ENCODE measurements around the gene FAN1. TPM values are rescaled to one million over a fixed set of nuclear protein-coding genes. Genes with fewer than 3 reads are reported as not detected.
A peak's percentile ranks its signal among the peaks of the same experiment; 100 is the strongest.

Gene FAN1
- total and polyA plus RNA-seq, 2 of the 4 experiments (the other 2 are of a cell fraction) = 7.6 to 12.4 TPM

GRCh38 chr15:30928076-30928475, 24.4 kb downstream of the FAN1 start:
- peak; percentile 38; the same call in 1 of the 2 replicates for TF ChIP-seq FOS (IDR thresholded peaks at IDR 0.05; ENCODE audit: low read depth, low read length)
- TF ChIP-seq MAFK (IDR thresholded peaks at IDR 0.05; ENCODE audit: low read depth, low read length) = no peak
- dilution Hi-C loops (cut with HindIII; ENCODE audit: low sequenced_read_pairs, unreplicated experiment) (no loop called here), intact Hi-C loops (cut with micrococcal nuclease) (loop anchor here (2.0 kb wide), 1 partner anchor 63 kb away; the partner anchor contains the start of gene MTMR10), in situ Hi-C loops (cut with MboI; ENCODE audit: low sequenced_read_pairs) (no loop called here)
- H3K4me1 ChIP-seq (ENCODE audit: control insufficient read depth, insufficient read depth, low read length) = peaks cover 19% of the 10 kb centered on the region
- no peak overlapping the region for H4K5ac ChIP-seq (ENCODE audit: low read depth, low read length)
- H4K91ac ChIP-seq (ENCODE audit: insufficient read depth, low read depth, low read length) = no peak overlapping the region
- H3K14ac ChIP-seq (replicated peaks; ENCODE audit: low read depth, low read length) = no peak overlapping the region
- H3K4me3 ChIP-seq (ENCODE audit: insufficient read depth, low read depth, low read length) = no peak overlapping the region
- WGBS, 2 experiments (ENCODE audit: extremely low coverage in 2 of 2, insufficient read length in 1 of 2) = 93% methylated on average over 3 of the region's 5 CpGs; no CpG with 5 or more reads in 1 of the 2 experiments
- H2BK15ac ChIP-seq (ENCODE audit: low read depth, low read length) = no peak overlapping the region
- no peak overlapping the region for H3K56ac ChIP-seq (ENCODE audit: extremely low read depth, insufficient read depth, low read length)
- no peaks in the 10 kb centered on the region for H3K79me1 ChIP-seq (ENCODE audit: low read depth in 1 of 2, low read length in 2 of 2)
- H4K20me1 ChIP-seq (ENCODE audit: insufficient read depth, low read length) = peaks cover 40% of the 10 kb centered on the region; the same call in 1 of the 2 replicates
- no peak overlapping the region for H3K4ac ChIP-seq (ENCODE audit: low read depth, low read length)
- ATAC-seq (ENCODE audit: low read depth) = peak; percentile 78
- CTCF ChIA-PET = no interaction called here
- no peaks in the 10 kb centered on the region; the same call in 1 of the 2 replicates for H3K27me3 ChIP-seq (ENCODE audit: control insufficient read depth, insufficient read depth, low read length)
- no TSS peak for BruUV-seq (replicated peaks)
- peak overlapping the region; percentile 36; the same call in 1 of the 2 replicates for H2AK5ac ChIP-seq (ENCODE audit: low read depth, low read length)
- H2BK5ac ChIP-seq (ENCODE audit: low read depth, low read length, poor library complexity, severe bottlenecking) = no peak overlapping the region
- no peak overlapping the region for H2AFZ ChIP-seq (replicated peaks; ENCODE audit: low read length, poor library complexity)
- H3K27ac ChIP-seq (ENCODE audit: insufficient read depth, low read length) = no peak overlapping the region
- no peak overlapping the region for H3K9ac ChIP-seq (ENCODE audit: low read depth, low read length)
- H3K4me2 ChIP-seq (ENCODE audit: low read depth, low read length) = no peak overlapping the region
- peaks cover 48% of the 10 kb centered on the region for H3K36me3 ChIP-seq (ENCODE audit: control insufficient read depth, insufficient read depth, low read length)
- H3K9me3 ChIP-seq (ENCODE audit: control insufficient read depth, insufficient read depth, low read length) = no peaks in the 10 kb centered on the region
- H2AK9ac ChIP-seq (replicated peaks; ENCODE audit: low read depth, low read length, poor library complexity) = no peak overlapping the region
- POLR2A ChIA-PET (ENCODE audit: unreplicated experiment) = no interaction called here
- H4K8ac ChIP-seq (ENCODE audit: low read depth in 2 of 2, low read length in 2 of 2) = no peak overlapping the region
- H2BK20ac ChIP-seq (ENCODE audit: low read depth, low read length) = no peak overlapping the region
- no peak overlapping the region for H3K18ac ChIP-seq (ENCODE audit: low read depth, low read length)
- DNase-seq = peak; percentile 61
- H3K9me1 ChIP-seq (ENCODE audit: insufficient read depth, low read length) = peaks cover 25% of the 10 kb centered on the region
- H3K23ac ChIP-seq (ENCODE audit: low read depth, low read length) = no peak overlapping the region
- H2BK120ac ChIP-seq (ENCODE audit: low read depth, low read length) = no peak overlapping the region
